B cell (primary cell): ENCODE measurements around the gene MYD88. TPM values are rescaled to one million over a fixed set of nuclear protein-coding genes. Genes with fewer than 3 reads are reported as not detected.

Experiments used
- ATAC-seq: fragments of 200-7000 bp; cut with Tn5 transposase; one replicate; pipeline ENCODE4 v1.10.0; 2021; ENCODE audit warnings: low read depth, mild to moderate bottlenecking, moderate number of reproducible peaks, moderate library complexity
- CTCF ChIA-PET: fragments of 350-600 bp; sonication (Branson Sonifier 250); formaldehyde crosslinking; loops from one replicate; lab custom pipeline; 2021; ENCODE audit warnings: antibody characterized with exemption, inconsistent platforms; lab: Charles Lee
- POLR2A ChIA-PET: fragments of 350-600 bp; sonication (Branson Sonifier 250); formaldehyde crosslinking; loops from one replicate; lab custom pipeline; 2021; ENCODE audit warnings: antibody characterized with exemption; lab: Charles Lee
- DNase-seq: peaks from one replicate; pipeline ENCODE4 v3.0.0; 2013
- H2AFZ ChIP-seq: 2 replicates; pipeline ENCODE4 v1.6.1; 2012; ENCODE audit warnings: mild to moderate bottlenecking, low read depth, low read length; ENCODE audit not compliant: insufficient read depth, poor library complexity, severe bottlenecking
- H3K27ac ChIP-seq, 2 donors: 1 replicate in 1 of 2; 2 replicates in 1 of 2; pipeline ENCODE4 v1.5.1; 2012 to 2013; ENCODE audit warnings: low read length in 2 of 2, mild to moderate bottlenecking in 2 of 2, moderate library complexity in 1 of 2
- H3K27me3 ChIP-seq, 4 experiments: fragments of 200-600 bp in 1 of 4; sonication (generic) in 1 of 4; replicated peaks in 1 of 4; 1 replicate in 2 of 4; 2 replicates in 2 of 4; pipeline versions ENCODE4 v1.6.1 to v1.7.0; 2013 to 2016; ENCODE audit warnings: low read length in 3 of 4, mild to moderate bottlenecking in 2 of 4, mixed read lengths in 1 of 4, moderate library complexity in 1 of 4; ENCODE audit not compliant: insufficient read depth in 4 of 4, control insufficient read depth in 3 of 4; ENCODE audit errors: control extremely low read depth in 1 of 4
- H3K36me3 ChIP-seq, 2 experiments: replicated peaks in 1 of 2; 1 replicate in 1 of 2; 2 replicates in 1 of 2; pipeline versions ENCODE4 v1.6.1 to v1.7.1; 2013; ENCODE audit warnings: low read length in 1 of 2; ENCODE audit not compliant: insufficient read depth in 2 of 2, control insufficient read depth in 1 of 2; ENCODE audit errors: control extremely low read depth in 1 of 2, extremely low read depth in 1 of 2
- H3K4me1 ChIP-seq, 2 donors: fragments of 200-600 bp in 1 of 2; sonication (generic) in 1 of 2; 1 replicate in 1 of 2; 2 replicates in 1 of 2; pipeline versions ENCODE4 v1.5.1 to v1.6.1; 2013 to 2017; ENCODE audit warnings: low read length in 2 of 2; ENCODE audit not compliant: control insufficient read depth in 2 of 2, insufficient read depth in 2 of 2
- H3K4me2 ChIP-seq: replicated peaks from 2 replicates; pipeline ENCODE3; 2012; ENCODE audit warnings: mild to moderate bottlenecking, low read depth, low read length; ENCODE audit not compliant: poor library complexity, severe bottlenecking
- H3K4me3 ChIP-seq, 5 experiments: fragments of 200-600 bp in 1 of 5; sonication (generic) in 1 of 5; 1 replicate in 3 of 5; 2 replicates in 2 of 5; pipeline versions ENCODE4 v1.5.1 to v1.7.0; 2011 to 2016; ENCODE audit warnings: low read length in 4 of 5, mild to moderate bottlenecking in 4 of 5, low read depth in 2 of 5, control low read depth in 1 of 5, moderate library complexity in 1 of 5; ENCODE audit not compliant: insufficient read depth in 1 of 5; ENCODE audit errors: control extremely low read depth in 1 of 5, extremely low read depth in 1 of 5
- H3K79me2 ChIP-seq: fragments of 200-600 bp; sonication (generic); one replicate; pipeline ENCODE4 v1.6.0; 2016; ENCODE audit warnings: low read length; ENCODE audit not compliant: control insufficient read depth, insufficient read depth
- H3K9ac ChIP-seq: fragments of 200-600 bp; sonication (generic); 2 replicates; pipeline ENCODE4 v1.6.1; 2017; ENCODE audit warnings: mild to moderate bottlenecking, low read length, moderate library complexity
- H3K9me3 ChIP-seq, 3 donors: one replicate each; pipeline versions ENCODE4 v1.6.1 to v1.7.1; 2013; ENCODE audit warnings: low read length in 2 of 3; ENCODE audit not compliant: control insufficient read depth in 2 of 3, insufficient read depth in 1 of 3; ENCODE audit errors: control extremely low read depth in 1 of 3
- H4K20me1 ChIP-seq: 2 replicates; pipeline ENCODE4 v1.6.0; 2012; ENCODE audit warnings: mild to moderate bottlenecking, low read length; ENCODE audit not compliant: insufficient read depth, control insufficient read depth, poor library complexity, severe bottlenecking
- H3K27ac Mint-ChIP-seq: one replicate; pipeline ENCODE4 v1.8.0; 2021; ENCODE audit warnings: mixed read lengths
- H3K27me3 Mint-ChIP-seq: one replicate; pipeline ENCODE4 v1.8.0; 2021; ENCODE audit warnings: mixed read lengths
- H3K4me1 Mint-ChIP-seq: one replicate; pipeline ENCODE4 v1.8.0; 2021; ENCODE audit warnings: mixed read lengths
- H3K4me3 Mint-ChIP-seq: one replicate; pipeline ENCODE4 v1.8.0; 2021; ENCODE audit warnings: mixed read lengths
- H3K9me3 Mint-ChIP-seq: one replicate; pipeline ENCODE4 v1.8.0; 2022; ENCODE audit warnings: mixed read lengths; ENCODE audit not compliant: insufficient read depth
- EZH2 ChIP-seq: IDR thresholded peaks from 2 replicates; pipeline ENCODE4 v1.6.1; 2012; ENCODE audit warnings: borderline replicate concordance, low read depth, mild to moderate bottlenecking, moderate library complexity, low read length; ENCODE audit not compliant: insufficient read depth, poor library complexity, severe bottlenecking
- WGBS: methylation state at CpG from one replicate; pipeline ENCODE4 v1.1.5; 2013; ENCODE audit warnings: missing lambda C conversion rate; ENCODE audit not compliant: insufficient coverage; 5-methylcytosine and 5-hydroxymethylcytosine counted together
- intact Hi-C: fragments of 100-400 bp; cut with micrococcal nuclease; formaldehyde crosslinking; loops from one replicate; pipeline ENCODE4 v1.10.0; 2022
- polyA plus RNA-seq: library from polyadenylated mRNA; depleted of rRNA; stranded (reverse); fragments of >200 nt; gene quantifications from 2 replicates; pipeline ENCODE4 v1.2.3, GENCODE V29; 2012
- total RNA-seq, 2 donors: library from RNA; stranded (reverse); fragments of 120-200 nt in 1 of 2; gene quantifications; 1 replicate in 1 of 2; 2 replicates in 1 of 2; pipeline versions ENCODE4 v1.2.3 to v1.2.4, GENCODE V29; 2013 to 2022
- TF ChIP-seq, protein P1 (sequence below): fragments of 200-600 bp; IDR thresholded peaks from one replicate; pipeline ENCODE4 v1.8.0; 2022; ENCODE audit warnings: antibody characterized with exemption, mild to moderate bottlenecking

Gene MYD88
- total and polyA plus RNA-seq, 2 donors (not counting 1 experiment from before 2014, with no cell fraction given) = 48.0 to 52.3 TPM

- DNase-seq (no peak), ATAC-seq (no peak)
- peaks cover 5% of the 10 kb centered on the region for H3K9me3 Mint-ChIP-seq
- no peak overlapping the region for H3K9ac ChIP-seq
- H3K4me2 ChIP-seq = no peak overlapping the region
- no peak overlapping the region for H2AFZ ChIP-seq
- no peaks in the 10 kb centered on the region for H3K36me3 ChIP-seq
- intact Hi-C loops = no loop called here
- no peak overlapping the region for H3K4me3 ChIP-seq
- no peaks in the 10 kb centered on the region for H3K79me2 ChIP-seq
- H3K4me1 ChIP-seq = no peaks in the 10 kb centered on the region
- H3K27me3 Mint-ChIP-seq = peaks cover 5% of the 10 kb centered on the region
- H3K4me1 Mint-ChIP-seq = no peaks in the 10 kb centered on the region
- no peaks in the 10 kb centered on the region for H4K20me1 ChIP-seq
- no peak overlapping the region for H3K27ac Mint-ChIP-seq
- peaks cover 0 to 13% (median 6%) of the 10 kb centered on the region in 3 donors for H3K9me3 ChIP-seq
- no peak overlapping the region for H3K4me3 Mint-ChIP-seq
- no peak overlapping the region for H3K27ac ChIP-seq
- H3K27me3 ChIP-seq = peaks cover 0 to 2% (median 0%) of the 10 kb centered on the region in 4 experiments
- 79% methylated on average over 2 of the region's 2 CpGs for WGBS
- ChIA-PET POLR2A (no interaction called here), CTCF (no interaction called here)
- TF ChIP-seq, protein P1, sequence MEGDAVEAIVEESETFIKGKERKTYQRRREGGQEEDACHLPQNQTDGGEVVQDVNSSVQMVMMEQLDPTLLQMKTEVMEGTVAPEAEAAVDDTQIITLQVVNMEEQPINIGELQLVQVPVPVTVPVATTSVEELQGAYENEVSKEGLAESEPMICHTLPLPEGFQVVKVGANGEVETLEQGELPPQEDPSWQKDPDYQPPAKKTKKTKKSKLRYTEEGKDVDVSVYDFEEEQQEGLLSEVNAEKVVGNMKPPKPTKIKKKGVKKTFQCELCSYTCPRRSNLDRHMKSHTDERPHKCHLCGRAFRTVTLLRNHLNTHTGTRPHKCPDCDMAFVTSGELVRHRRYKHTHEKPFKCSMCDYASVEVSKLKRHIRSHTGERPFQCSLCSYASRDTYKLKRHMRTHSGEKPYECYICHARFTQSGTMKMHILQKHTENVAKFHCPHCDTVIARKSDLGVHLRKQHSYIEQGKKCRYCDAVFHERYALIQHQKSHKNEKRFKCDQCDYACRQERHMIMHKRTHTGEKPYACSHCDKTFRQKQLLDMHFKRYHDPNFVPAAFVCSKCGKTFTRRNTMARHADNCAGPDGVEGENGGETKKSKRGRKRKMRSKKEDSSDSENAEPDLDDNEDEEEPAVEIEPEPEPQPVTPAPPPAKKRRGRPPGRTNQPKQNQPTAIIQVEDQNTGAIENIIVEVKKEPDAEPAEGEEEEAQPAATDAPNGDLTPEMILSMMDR = no peak
- TF ChIP-seq EZH2 = no peak
Measured at GRCh38 chr3:38089163-38089562, 49.3 kb upstream of the MYD88 start.

- WGBS = no CpG with 5 or more reads among the region's 3 CpGs
- Histone ChIP-seq H3K4me1 (no peaks in the 10 kb centered on the region), H3K4me3 (no peak overlapping the region), H4K20me1 (no peaks in the 10 kb centered on the region), H3K79me2 (no peaks in the 10 kb centered on the region), H3K9ac (no peak overlapping the region), H3K9me3 (peaks cover 0 to under 1% (median 0%) of the 10 kb centered on the region in 3 donors), H3K36me3 (no peaks in the 10 kb centered on the region), H3K27ac (no peak overlapping the region), H2AFZ (no peak overlapping the region), H3K27me3 (no peaks in the 10 kb centered on the region), H3K4me2 (no peak overlapping the region)
- H3K4me1 Mint-ChIP-seq = no peaks in the 10 kb centered on the region
- TF ChIP-seq EZH2 = no peak
- TF ChIP-seq, protein P1 = no peak
- H3K4me3 Mint-ChIP-seq = no peak overlapping the region
- ChIA-PET CTCF (no interaction called here), POLR2A (no interaction called here)
- no peak for ATAC-seq
- no peak overlapping the region for H3K27ac Mint-ChIP-seq
- DNase-seq = no peak
- H3K9me3 Mint-ChIP-seq = no peaks in the 10 kb centered on the region
- H3K27me3 Mint-ChIP-seq = peaks cover 10% of the 10 kb centered on the region
- intact Hi-C loops = no loop called here
Measured at GRCh38 chr3:38090453-38090852, 48.0 kb upstream of the MYD88 start.
